Right forelimb (tissue), 1 donor: ENCODE results near the gene VEZF1.

Experiments
- DNase-seq: peaks from one replicate; pipeline ENCODE4 v3.0.0-alpha.2; 2018

The VEZF1 gene

DNA sequence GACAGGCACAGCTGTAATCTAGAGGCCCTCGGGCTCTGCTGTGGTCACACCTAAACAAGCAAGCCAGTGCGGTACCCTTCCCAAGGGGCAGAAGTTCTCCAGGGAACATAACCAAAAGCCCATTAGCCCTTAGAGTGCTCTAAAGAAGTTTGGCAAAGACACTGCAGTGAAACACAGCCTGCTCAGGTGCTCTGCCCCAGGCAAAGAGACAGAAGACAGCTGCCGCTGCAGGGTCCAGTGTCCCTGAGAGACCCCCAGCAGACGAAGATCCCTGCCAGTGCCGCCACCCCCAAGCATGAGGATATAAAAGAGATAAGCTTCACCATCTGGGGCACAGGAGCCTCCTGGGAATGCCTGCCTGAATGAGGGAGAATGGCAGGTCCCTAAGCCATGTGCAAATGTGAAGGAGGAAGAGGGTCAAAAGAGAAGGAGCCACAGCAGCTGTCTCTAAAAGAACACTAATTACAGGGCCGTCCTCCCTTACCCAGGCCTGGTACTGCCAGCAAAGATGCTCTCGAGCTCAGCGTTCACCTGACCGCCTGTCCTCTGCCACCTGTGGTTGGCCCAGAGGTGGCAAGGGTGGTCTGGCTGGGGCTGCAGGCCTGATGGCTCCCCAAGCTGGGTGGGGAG, 62.6 kb downstream of the VEZF1 start:
- no peak for DNase-seq

DNA sequence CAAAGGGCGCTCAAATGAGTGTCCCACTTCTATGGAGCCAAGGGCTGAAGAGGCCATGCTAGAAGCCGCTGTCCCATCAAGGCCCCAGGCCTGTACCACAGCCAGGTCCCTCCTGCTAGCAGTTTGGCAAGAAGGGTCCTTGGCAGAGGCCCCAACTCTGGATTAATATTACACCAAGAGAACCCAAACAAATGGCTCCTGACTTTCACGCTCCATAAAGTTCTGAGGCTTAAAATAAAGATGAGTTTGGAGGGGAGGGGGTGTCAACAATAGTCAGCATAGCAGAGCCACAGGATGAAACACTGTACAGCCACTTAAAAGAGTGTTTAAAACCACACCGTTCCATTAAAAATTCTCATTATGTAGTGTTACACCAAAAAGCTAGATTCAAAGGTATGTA, 63.4 kb downstream of the VEZF1 start:
- no peak for DNase-seq
